ENCODE data around the gene KLF12.

KLF12 gene

GRCh38 chr13:74154981-74155380 lies 20.8 kb upstream of the KLF12 start:
- TF ChIP-seq, protein P1, sequence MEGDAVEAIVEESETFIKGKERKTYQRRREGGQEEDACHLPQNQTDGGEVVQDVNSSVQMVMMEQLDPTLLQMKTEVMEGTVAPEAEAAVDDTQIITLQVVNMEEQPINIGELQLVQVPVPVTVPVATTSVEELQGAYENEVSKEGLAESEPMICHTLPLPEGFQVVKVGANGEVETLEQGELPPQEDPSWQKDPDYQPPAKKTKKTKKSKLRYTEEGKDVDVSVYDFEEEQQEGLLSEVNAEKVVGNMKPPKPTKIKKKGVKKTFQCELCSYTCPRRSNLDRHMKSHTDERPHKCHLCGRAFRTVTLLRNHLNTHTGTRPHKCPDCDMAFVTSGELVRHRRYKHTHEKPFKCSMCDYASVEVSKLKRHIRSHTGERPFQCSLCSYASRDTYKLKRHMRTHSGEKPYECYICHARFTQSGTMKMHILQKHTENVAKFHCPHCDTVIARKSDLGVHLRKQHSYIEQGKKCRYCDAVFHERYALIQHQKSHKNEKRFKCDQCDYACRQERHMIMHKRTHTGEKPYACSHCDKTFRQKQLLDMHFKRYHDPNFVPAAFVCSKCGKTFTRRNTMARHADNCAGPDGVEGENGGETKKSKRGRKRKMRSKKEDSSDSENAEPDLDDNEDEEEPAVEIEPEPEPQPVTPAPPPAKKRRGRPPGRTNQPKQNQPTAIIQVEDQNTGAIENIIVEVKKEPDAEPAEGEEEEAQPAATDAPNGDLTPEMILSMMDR (IDR thresholded peaks at IDR 0.05; ENCODE audit: control extremely low read depth, extremely low read depth, low read depth, missing control alignments) = no peak
- no peak for DNase-seq (ENCODE audit: extremely low spot score)
- ChIA-PET POLR2A (interaction anchor here (0.5 kb wide), 1 partner anchor 21 kb away, joined by 3 read pairs; no protein-coding TSS in a partner anchor), CTCF (interaction anchor here (0.8 to 2.1 kb wide), 4 partner anchors 12 to 97 kb away, joined by 3 to 7 read pairs (median 3); no protein-coding TSS in a partner anchor)

GRCh38 chr13:74153316-74153715 lies 19.1 kb upstream of the KLF12 start:
- TF ChIP-seq, protein P1 (IDR thresholded peaks at IDR 0.05; ENCODE audit: control extremely low read depth, extremely low read depth, low read depth, missing control alignments) = no peak
- ChIA-PET CTCF (interaction anchor here (0.7 to 1.5 kb wide), 4 partner anchors 12 to 270 kb away, joined by 3 to 7 read pairs (median 3); no protein-coding TSS in a partner anchor), POLR2A (no interaction called here)
- no peak for DNase-seq (ENCODE audit: extremely low spot score)

DNA sequence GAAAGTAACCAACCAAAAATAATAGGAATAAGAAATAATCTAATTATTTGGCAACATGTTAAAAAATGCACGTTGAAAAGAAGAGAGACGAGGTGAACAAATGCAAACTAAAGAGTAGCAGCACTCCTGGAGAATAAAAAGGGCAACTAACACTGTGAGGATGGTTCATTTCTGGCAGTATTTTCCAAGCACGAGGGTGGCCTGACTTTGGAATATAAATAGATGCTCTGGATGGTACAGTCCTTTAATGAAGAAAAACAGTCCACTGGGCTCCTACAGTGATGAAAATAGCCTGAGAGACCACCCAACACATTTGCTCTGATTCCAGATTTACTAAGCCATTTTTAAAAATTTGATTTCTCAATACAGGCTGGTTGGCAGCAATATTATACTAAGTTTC lies 17.7 kb upstream of the KLF12 start:
- DNase-seq (ENCODE audit: extremely low spot score) = no peak
- ChIA-PET POLR2A (no interaction called here), CTCF (interaction anchor here (1.5 kb wide), 2 partner anchors 10 to 13 kb away, joined by 3 to 7 read pairs; no protein-coding TSS in a partner anchor)
- TF ChIP-seq, protein P1 (IDR thresholded peaks at IDR 0.05; ENCODE audit: control extremely low read depth, extremely low read depth, low read depth, missing control alignments) = no peak

DNA sequence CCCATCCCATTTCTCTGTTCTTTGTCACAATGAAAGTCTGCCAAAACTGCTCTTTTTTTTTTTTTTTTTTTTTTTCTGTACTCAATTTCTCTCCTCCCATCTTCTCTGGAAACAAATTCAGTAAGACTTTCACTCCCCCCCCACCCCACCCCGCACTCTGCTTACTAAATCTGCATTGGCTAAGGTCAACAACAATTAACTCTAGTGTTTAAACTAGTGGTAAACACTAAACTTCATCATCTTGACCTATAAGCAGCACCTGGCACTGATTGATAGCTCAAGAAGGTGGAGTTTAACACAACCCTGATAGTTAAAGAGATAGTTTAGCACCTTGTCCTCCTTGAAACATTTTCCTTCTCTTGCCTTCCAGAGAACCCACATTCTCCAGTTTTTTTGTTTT lies 14.1 kb upstream of the KLF12 start:
- TF ChIP-seq, protein P1 (IDR thresholded peaks at IDR 0.05; ENCODE audit: control extremely low read depth, extremely low read depth, low read depth, missing control alignments) = no peak
- CTCF ChIA-PET = interaction anchor here (1.2 kb wide), 1 partner anchor 9 kb away, joined by 3 read pairs; no protein-coding TSS in a partner anchor
- POLR2A ChIA-PET = no interaction called here
- no peak for DNase-seq (ENCODE audit: extremely low spot score)

- CTCF ChIA-PET = no interaction called here
- DNase-seq (ENCODE audit: extremely low spot score) = no peak
- POLR2A ChIA-PET = no interaction called here
- TF ChIP-seq, protein P1 (IDR thresholded peaks at IDR 0.05; ENCODE audit: control extremely low read depth, extremely low read depth, low read depth, missing control alignments) = no peak
These were observed 11.2 kb upstream of the KLF12 start for GRCh38 chr13:74145249-74145975.

GRCh38 chr13:74144269-74144668 lies 10.1 kb upstream of the KLF12 start:
- TF ChIP-seq, protein P1 (IDR thresholded peaks at IDR 0.05; ENCODE audit: control extremely low read depth, extremely low read depth, low read depth, missing control alignments) = no peak
- no peak for DNase-seq (ENCODE audit: extremely low spot score)
- POLR2A ChIA-PET = no interaction called here
- CTCF ChIA-PET = no interaction called here

Data from GM10248 (cell line).